Renal cortical epithelial cell (primary cell): Measurements from ENCODE around the gene SMIM23. TPM values are rescaled to one million over a fixed set of nuclear protein-coding genes. Genes with fewer than 3 reads are reported as not detected.
A peak's percentile ranks its signal among the peaks of the same experiment; 100 is the strongest.

Source experiments
- DNase-seq: peaks from one replicate; pipeline ENCODE4 v3.0.0-alpha.2; 2011; ENCODE audit warnings: low read depth
- total RNA-seq: library from RNA; depleted of rRNA; stranded (reverse); fragments of >200 nt; gene quantifications from 2 replicates; pipeline ENCODE4 v1.2.3, GENCODE V29; 2014

SMIM23 gene
- total RNA-seq = not detected in 2 replicates

- no peak for DNase-seq
Measured at GRCh38 chr5:171785517-171785916, at the start of gene SMIM23. SMIM23 (plus strand) TSS chr5:171785817; CDS start chr5:171785872, 55 bp downstream.

GRCh38 chr5:171736976-171737891 lies 48.4 kb upstream of the SMIM23 start:
- no peak for DNase-seq

- no peak for DNase-seq
Measured at GRCh38 chr5:171738501-171738900, 47.1 kb upstream of the SMIM23 start.

- DNase-seq = no peak
Measured at GRCh38 chr5:171739271-171739670, 46.3 kb upstream of the SMIM23 start.

GRCh38 chr5:171743436-171744076 lies 42.1 kb upstream of the SMIM23 start:
- no peak for DNase-seq

- no peak for DNase-seq
Measured at GRCh38 chr5:171744264-171744663, 41.4 kb upstream of the SMIM23 start.

GRCh38 chr5:171744882-171745281 lies 40.7 kb upstream of the SMIM23 start:
- no peak for DNase-seq

- peak; percentile 50 for DNase-seq
Measured at GRCh38 chr5:171745602-171746001, 40.0 kb upstream of the SMIM23 start.

- DNase-seq = no peak
Measured at GRCh38 chr5:171747061-171747859, 38.4 kb upstream of the SMIM23 start.

GRCh38 chr5:171748720-171749119 lies 36.9 kb upstream of the SMIM23 start:
- no peak for DNase-seq

GRCh38 chr5:171749365-171749764 lies 36.3 kb upstream of the SMIM23 start:
- no peak for DNase-seq

- DNase-seq = no peak
Measured at GRCh38 chr5:171750311-171750788, 35.3 kb upstream of the SMIM23 start.

GRCh38 chr5:171755354-171755821 lies 30.2 kb upstream of the SMIM23 start:
- DNase-seq = no peak

- peak; percentile 47 for DNase-seq
Measured at GRCh38 chr5:171757853-171758535, 27.6 kb upstream of the SMIM23 start.

- DNase-seq = no peak
Measured at GRCh38 chr5:171759777-171760176, 25.8 kb upstream of the SMIM23 start.

GRCh38 chr5:171762021-171762608 lies 23.5 kb upstream of the SMIM23 start:
- no peak for DNase-seq

- DNase-seq = no peak
Measured at GRCh38 chr5:171762903-171763302, 22.7 kb upstream of the SMIM23 start.

GRCh38 chr5:171764265-171764664 lies 21.4 kb upstream of the SMIM23 start:
- no peak for DNase-seq

GRCh38 chr5:171766875-171767274 lies 18.7 kb upstream of the SMIM23 start:
- DNase-seq = no peak

- no peak for DNase-seq
Measured at GRCh38 chr5:171770153-171770552, 15.5 kb upstream of the SMIM23 start.

- DNase-seq = no peak
Measured at GRCh38 chr5:171771856-171772255, 13.8 kb upstream of the SMIM23 start.
